Testis (tissue), 3 donors: ENCODE data around the gene FASTKD3. TPM values are rescaled to one million over a fixed set of nuclear protein-coding genes. Genes with fewer than 3 reads are reported as not detected.

Experiments
- DNase-seq: peaks from one replicate; pipeline ENCODE4 v3.0.0-alpha.2; 2019
- H3K27ac ChIP-seq, 2 donors: fragments of 200-600 bp; sonication (generic); one replicate each; pipeline ENCODE4 v1.5.1; 2019
- H3K27me3 ChIP-seq: fragments of 200-600 bp; sonication (generic); one replicate; pipeline ENCODE4 v1.5.1; 2019
- H3K36me3 ChIP-seq: fragments of 200-600 bp; sonication (generic); one replicate; pipeline ENCODE4 v1.5.1; 2017; ENCODE audit warnings: low read depth; ENCODE audit errors: missing control alignments
- H3K4me1 ChIP-seq: fragments of 200-600 bp; sonication (generic); one replicate; pipeline ENCODE4 v1.5.1; 2019
- H3K4me3 ChIP-seq, 2 donors: fragments of 200-600 bp; sonication (generic); one replicate each; pipeline ENCODE4 v1.5.1; 2017 to 2019
- H3K9me3 ChIP-seq: fragments of 200-600 bp; sonication (generic); one replicate; pipeline ENCODE4 v1.5.1; 2017
- POLR2A ChIP-seq: fragments of 450-650 bp; IDR thresholded peaks from one replicate; pipeline ENCODE4 v1.6.1; 2017; ENCODE audit warnings: antibody characterized with exemption, mild to moderate bottlenecking, moderate library complexity
- WGBS, 2 donors: methylation state at CpG; one replicate each; pipeline ENCODE4 v1.1.5; 2018; 5-methylcytosine and 5-hydroxymethylcytosine counted together
- intact Hi-C: fragments of 100-400 bp; cut with DNase I; formaldehyde crosslinking; loops from one replicate; pipeline ENCODE4 v1.15.1; 2023; ENCODE audit warnings: low total_unique reads
- polyA plus RNA-seq: library from polyadenylated mRNA; stranded (reverse); fragments of 350-450 nt; fragmentation: Illumina TruSeq; extraction: RNeasy Lipid Tissue Mini Kit (QIAGEN cat#74804); gene quantifications from one replicate; pipeline ENCODE4 v1.2.3, GENCODE V29; 2014; ENCODE audit warnings: low read depth, low replicate concordance; ENCODE audit not compliant: insufficient read depth
- total RNA-seq, 2 donors: library from RNA; depleted of rRNA; stranded (reverse); fragments of >200 nt; gene quantifications; one replicate each; pipeline ENCODE4 v1.2.3, GENCODE V29; 2016
- TF ChIP-seq, protein P1 (sequence below), 3 experiments: fragments of 450-650 bp in 2 of 3; fragments of 200-600 bp in 1 of 3; sonication (generic) in 1 of 3; IDR thresholded peaks; one replicate each; pipeline ENCODE4 v1.5.1; 2016 to 2019; ENCODE audit warnings: antibody characterized with exemption in 3 of 3, mild to moderate bottlenecking in 2 of 3, moderate library complexity in 1 of 3

FASTKD3 gene
- total and polyA plus RNA-seq, 3 donors from 2014 or later = 8.0 to 11.7 (median 11.7) TPM

DNA sequence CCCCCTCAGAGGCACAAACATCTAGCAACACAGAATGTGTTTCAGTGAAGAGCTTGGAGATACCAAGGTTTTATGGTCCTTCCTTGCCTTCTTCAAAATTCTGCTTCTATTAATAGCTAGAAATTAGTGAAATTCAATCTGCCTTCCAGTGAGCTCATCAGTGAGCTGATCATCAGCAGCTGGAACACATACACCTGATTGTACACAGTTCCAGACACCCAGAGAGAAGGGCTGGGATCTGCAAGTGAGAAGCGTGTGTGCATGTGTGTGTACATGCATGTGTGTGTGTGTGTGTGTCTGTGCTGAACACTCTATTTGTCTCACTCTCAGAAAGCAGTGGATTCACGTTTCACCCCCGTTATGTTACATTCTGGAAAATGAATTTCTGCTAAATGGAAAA, 46.4 kb downstream of the FASTKD3 start:
- Histone ChIP-seq H3K36me3 (no peaks in the 10 kb centered on the region), H3K4me1 (no peaks in the 10 kb centered on the region), H3K9me3 (no peaks in the 10 kb centered on the region), H3K27me3 (no peaks in the 10 kb centered on the region), H3K4me3 (no peak overlapping the region), H3K27ac (no peak overlapping the region)
- DNase-seq = no peak
- intact Hi-C loops = no loop called here
- TF ChIP-seq POLR2A = no peak
- TF ChIP-seq, protein P1, sequence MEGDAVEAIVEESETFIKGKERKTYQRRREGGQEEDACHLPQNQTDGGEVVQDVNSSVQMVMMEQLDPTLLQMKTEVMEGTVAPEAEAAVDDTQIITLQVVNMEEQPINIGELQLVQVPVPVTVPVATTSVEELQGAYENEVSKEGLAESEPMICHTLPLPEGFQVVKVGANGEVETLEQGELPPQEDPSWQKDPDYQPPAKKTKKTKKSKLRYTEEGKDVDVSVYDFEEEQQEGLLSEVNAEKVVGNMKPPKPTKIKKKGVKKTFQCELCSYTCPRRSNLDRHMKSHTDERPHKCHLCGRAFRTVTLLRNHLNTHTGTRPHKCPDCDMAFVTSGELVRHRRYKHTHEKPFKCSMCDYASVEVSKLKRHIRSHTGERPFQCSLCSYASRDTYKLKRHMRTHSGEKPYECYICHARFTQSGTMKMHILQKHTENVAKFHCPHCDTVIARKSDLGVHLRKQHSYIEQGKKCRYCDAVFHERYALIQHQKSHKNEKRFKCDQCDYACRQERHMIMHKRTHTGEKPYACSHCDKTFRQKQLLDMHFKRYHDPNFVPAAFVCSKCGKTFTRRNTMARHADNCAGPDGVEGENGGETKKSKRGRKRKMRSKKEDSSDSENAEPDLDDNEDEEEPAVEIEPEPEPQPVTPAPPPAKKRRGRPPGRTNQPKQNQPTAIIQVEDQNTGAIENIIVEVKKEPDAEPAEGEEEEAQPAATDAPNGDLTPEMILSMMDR (IDR thresholded peaks at IDR 0.05) = no peak
- 84 to 92% methylated on average over 3 of the region's 3 CpGs for WGBS, 2 donors

DNA sequence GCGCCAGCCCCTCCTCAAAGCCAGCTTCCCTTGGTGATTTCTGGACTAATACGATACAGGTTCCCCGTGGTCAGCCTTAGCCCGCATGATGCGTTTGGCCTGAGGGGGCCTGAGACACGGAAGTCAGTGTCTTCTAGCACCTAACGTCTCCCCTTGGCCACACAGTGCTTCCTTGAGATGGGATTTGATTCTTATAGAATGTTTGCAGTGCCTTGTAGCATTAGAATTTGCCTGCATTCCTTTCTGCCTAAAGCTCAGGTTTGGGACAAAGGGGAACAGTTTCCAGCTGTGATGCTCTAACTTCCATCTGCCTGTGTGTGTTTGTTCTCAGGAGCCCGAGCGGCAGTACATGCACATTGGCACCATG, 52.3 kb downstream of the FASTKD3 start:
- 63 to 70% methylated on average over 9 of the region's 9 CpGs for WGBS, 2 donors
- H3K9me3 ChIP-seq = no peaks in the 10 kb centered on the region
- no peaks in the 10 kb centered on the region for H3K36me3 ChIP-seq
- intact Hi-C loops = no loop called here
- H3K4me3 ChIP-seq = no peak overlapping the region
- TF ChIP-seq, protein P1 (IDR thresholded peaks at IDR 0.05) = no peak
- no peak for TF ChIP-seq POLR2A
- no peak for DNase-seq
- no peaks in the 10 kb centered on the region for H3K27me3 ChIP-seq
- H3K4me1 ChIP-seq = no peaks in the 10 kb centered on the region
- H3K27ac ChIP-seq = no peak overlapping the region

DNA sequence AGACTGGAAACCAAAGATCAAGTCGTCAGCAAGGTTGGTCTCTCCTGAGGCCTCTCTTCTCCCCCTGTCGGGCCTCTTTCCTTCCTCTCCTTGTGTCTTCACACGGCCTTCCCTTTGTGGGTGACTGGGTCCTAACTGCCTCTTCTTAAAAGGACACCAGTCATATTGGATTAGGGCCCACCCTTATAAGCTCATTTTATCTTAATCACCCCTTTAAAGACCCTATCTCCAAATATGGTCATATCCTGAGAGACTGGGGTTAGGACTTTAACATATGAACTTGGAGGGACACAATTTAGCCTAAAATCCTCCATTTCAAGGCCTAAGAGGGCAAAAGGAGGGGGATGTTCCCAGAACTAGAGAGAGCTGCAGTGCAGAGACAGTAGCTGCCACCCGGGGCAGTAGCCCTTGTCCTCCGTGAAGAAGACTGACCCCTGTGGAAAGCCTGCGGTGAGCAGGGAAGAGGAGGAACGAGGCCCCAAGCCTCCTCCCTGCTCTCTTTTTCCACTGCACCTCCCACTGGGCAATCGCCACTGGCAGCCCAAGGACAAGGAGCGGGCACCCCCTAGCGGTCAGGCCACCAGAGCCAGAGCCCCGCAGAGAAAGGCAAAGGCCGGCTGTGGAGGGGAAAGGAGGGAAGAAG, 52.8 kb downstream of the FASTKD3 start:
- peak; percentile 88 for DNase-seq
- no peak overlapping the region for H3K27ac ChIP-seq
- no peaks in the 10 kb centered on the region for H3K4me1 ChIP-seq
- intact Hi-C loops = no loop called here
- 47% methylated on average over 12 of the region's 12 CpGs for WGBS, 2 donors
- no peak overlapping the region for H3K4me3 ChIP-seq
- H3K27me3 ChIP-seq = no peaks in the 10 kb centered on the region
- no peak for TF ChIP-seq POLR2A
- TF ChIP-seq, protein P1 (IDR thresholded peaks at IDR 0.05) = peak; percentile 42 to 75 (median 70)
- no peaks in the 10 kb centered on the region for H3K36me3 ChIP-seq
- no peaks in the 10 kb centered on the region for H3K9me3 ChIP-seq

DNA sequence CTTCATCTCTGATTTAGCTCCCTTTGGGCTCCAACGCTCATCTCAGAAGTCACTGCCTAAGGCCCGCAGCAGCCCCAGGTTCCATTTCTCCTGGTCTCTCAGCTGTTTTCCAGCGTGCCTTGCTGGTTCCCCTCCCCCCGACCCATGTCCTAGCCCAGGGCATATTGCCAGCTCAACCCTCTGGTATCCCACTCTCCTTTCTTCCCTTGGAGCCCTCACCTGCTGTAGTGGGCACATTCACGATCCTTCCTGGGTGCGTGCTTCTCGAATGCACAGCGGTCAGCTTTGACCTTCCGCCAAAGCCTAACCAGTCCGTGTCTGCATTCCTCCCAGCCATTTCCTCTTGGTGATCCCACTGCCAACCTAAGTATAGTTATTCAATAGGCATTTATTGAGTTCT, 54.0 kb downstream of the FASTKD3 start:
- no peaks in the 10 kb centered on the region for H3K4me1 ChIP-seq
- no peak for DNase-seq
- 92 to 96% methylated on average over 10 of the region's 10 CpGs for WGBS, 2 donors
- no peak for TF ChIP-seq POLR2A
- TF ChIP-seq, protein P1 (IDR thresholded peaks at IDR 0.05) = no peak
- no peak overlapping the region for H3K27ac ChIP-seq
- no peaks in the 10 kb centered on the region for H3K36me3 ChIP-seq
- H3K9me3 ChIP-seq = no peaks in the 10 kb centered on the region
- intact Hi-C loops = no loop called here
- H3K27me3 ChIP-seq = no peaks in the 10 kb centered on the region
- no peak overlapping the region for H3K4me3 ChIP-seq

DNA sequence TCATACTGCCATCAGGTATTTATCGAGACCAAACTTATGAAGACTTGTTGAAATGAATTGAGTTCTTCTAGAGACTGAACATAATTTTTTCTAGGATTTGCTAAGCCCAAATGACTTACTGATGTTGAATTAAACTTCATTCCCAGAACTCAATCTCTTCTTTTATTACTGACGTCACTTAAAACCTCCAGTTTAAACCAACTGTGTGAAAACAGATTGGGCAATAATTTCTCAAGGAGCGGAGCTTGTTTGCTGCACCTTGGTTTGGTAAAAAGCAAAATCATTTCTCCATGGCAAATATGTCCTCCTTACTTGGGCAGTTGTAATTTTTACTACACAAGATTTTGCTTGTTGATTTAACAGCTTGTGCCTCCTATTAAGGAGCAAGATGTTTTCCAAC, 55.3 kb downstream of the FASTKD3 start:
- 78 to 79% methylated on average over 3 of the region's 3 CpGs for WGBS, 2 donors
- intact Hi-C loops = no loop called here
- TF ChIP-seq, protein P1 (IDR thresholded peaks at IDR 0.05) = no peak
- TF ChIP-seq POLR2A = no peak

More for the DNA sequence above, 55.3 kb downstream of the FASTKD3 start:
- Histone ChIP-seq H3K27ac (no peak overlapping the region), H3K4me3 (no peak overlapping the region), H3K36me3 (no peaks in the 10 kb centered on the region), H3K9me3 (no peaks in the 10 kb centered on the region), H3K27me3 (no peaks in the 10 kb centered on the region), H3K4me1 (no peaks in the 10 kb centered on the region)
- no peak for DNase-seq
